Smooth muscle cell (in vitro differentiated cells): Measurements from ENCODE around the gene YWHAE. TPM values are rescaled to one million over a fixed set of nuclear protein-coding genes. Genes with fewer than 3 reads are reported as not detected.

ENCODE experiments used
- DNase-seq: peaks from one replicate; lab custom pipeline; 2025; ENCODE audit not compliant: unreplicated experiment; lab: John Stamatoyannopoulos, UW
- H2AFZ ChIP-seq: fragments of 200-600 bp; sonication (generic); 2 replicates; pipeline ENCODE4 v1.6.0; 2016; ENCODE audit warnings: antibody characterized with exemption, low read depth, mild to moderate bottlenecking
- H3F3A ChIP-seq: fragments of 200-600 bp; sonication (generic); 2 replicates; pipeline ENCODE4 v1.6.0; 2017; ENCODE audit warnings: antibody characterized with exemption, low read depth
- H3K27ac ChIP-seq: fragments of 200-600 bp; sonication (generic); 2 replicates; pipeline ENCODE4 v1.5.1; 2016; ENCODE audit warnings: low read depth, mild to moderate bottlenecking
- H3K27me3 ChIP-seq: fragments of 200-600 bp; sonication (generic); 2 replicates; pipeline ENCODE4 v1.6.1; 2016; ENCODE audit warnings: low read depth, mild to moderate bottlenecking
- H3K36me3 ChIP-seq: fragments of 200-600 bp; sonication (generic); 2 replicates; pipeline ENCODE4 v1.5.1; 2016; ENCODE audit warnings: low read depth
- H3K4me1 ChIP-seq: fragments of 200-600 bp; sonication (generic); 2 replicates; pipeline ENCODE4 v1.5.1; 2016; ENCODE audit warnings: low read depth
- H3K4me2 ChIP-seq: fragments of 200-600 bp; sonication (generic); 2 replicates; pipeline ENCODE4 v1.6.0; 2016; ENCODE audit warnings: mild to moderate bottlenecking
- H3K4me3 ChIP-seq: fragments of 200-600 bp; sonication (generic); 2 replicates; pipeline ENCODE4 v1.5.1; 2016; ENCODE audit warnings: mild to moderate bottlenecking
- H3K79me2 ChIP-seq: fragments of 200-600 bp; sonication (generic); 2 replicates; pipeline ENCODE4 v1.6.0; 2016; ENCODE audit warnings: low read depth, mild to moderate bottlenecking
- H3K9ac ChIP-seq: fragments of 200-600 bp; sonication (generic); 2 replicates; pipeline ENCODE4 v1.6.0; 2016; ENCODE audit warnings: low read depth
- H3K9me3 ChIP-seq: fragments of 200-600 bp; sonication (generic); replicated peaks from 2 replicates; pipeline ENCODE4 v1.5.1; 2016; ENCODE audit warnings: low read depth
- H4K20me1 ChIP-seq: fragments of 200-600 bp; sonication (generic); 2 replicates; pipeline ENCODE4 v1.6.0; 2016; ENCODE audit warnings: low read depth
- WGBS: methylation state at CpG from one replicate; pipeline ENCODE4 v1.1.7; 2016; ENCODE audit warnings: low lambda C conversion rate; 5-methylcytosine and 5-hydroxymethylcytosine counted together
- polyA plus RNA-seq: library from polyadenylated mRNA; unstranded; fragments of >200 nt; fragmentation: Nextera tagmentation; extraction: Ambion mirVana; gene quantifications from 2 replicates; pipeline ENCODE4 v1.2.1, GENCODE V29; 2016
- total RNA-seq: library from RNA; depleted of rRNA; stranded (reverse); fragments of >200 nt; gene quantifications from 2 replicates; pipeline ENCODE4 v1.2.3, GENCODE V29; 2014
- TF ChIP-seq, protein P1 (sequence below): fragments of 200-600 bp; sonication (generic); IDR thresholded peaks from 2 replicates; pipeline ENCODE4 v1.5.1; 2017; ENCODE audit warnings: borderline replicate concordance, mild to moderate bottlenecking, antibody characterized with exemption; ENCODE audit not compliant: insufficient read depth, poor library complexity, severe bottlenecking

Gene YWHAE
- total and polyA plus RNA-seq, 2 experiments from 2014 or later: 383 to 662 TPM

DNA sequence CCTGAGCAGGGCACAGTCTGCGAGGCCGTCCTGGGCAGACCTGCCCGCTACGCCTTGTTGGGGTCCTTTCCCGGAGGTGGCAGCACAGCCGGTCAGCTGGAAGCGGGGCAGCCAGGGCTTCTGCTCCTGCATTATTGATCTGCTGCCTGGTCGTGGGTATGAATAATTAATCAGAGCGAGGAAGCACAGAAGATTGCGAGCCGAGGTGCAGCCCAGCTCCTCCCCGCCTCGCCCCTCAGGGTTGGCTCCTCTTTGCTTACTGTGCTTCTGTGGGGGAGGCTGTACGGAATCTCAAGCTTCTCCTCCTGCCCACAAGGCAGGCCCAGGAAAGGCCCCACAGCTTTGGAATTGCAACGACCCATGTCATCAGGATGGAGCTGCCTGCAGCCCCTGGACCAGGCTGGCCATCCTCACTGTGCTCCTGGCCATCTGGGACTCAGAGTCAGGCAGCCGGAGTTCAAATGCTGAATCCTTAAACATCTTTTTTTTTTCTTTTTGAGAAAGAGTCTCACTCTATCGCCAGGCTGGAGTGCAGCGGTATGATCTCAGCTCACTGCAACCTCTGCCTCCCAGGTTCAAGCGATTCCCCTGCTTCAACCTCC lies 95.0 kb downstream of the YWHAE start:
- no peaks in the 10 kb centered on the region for H3K4me1 ChIP-seq
- no peak overlapping the region for H3K4me3 ChIP-seq
- no peaks in the 10 kb centered on the region for H4K20me1 ChIP-seq
- no peak for DNase-seq
- H3K27me3 ChIP-seq: no peaks in the 10 kb centered on the region
- H3F3A ChIP-seq: no peaks in the 10 kb centered on the region
- H3K4me2 ChIP-seq: no peak overlapping the region
- no peaks in the 10 kb centered on the region for H3K79me2 ChIP-seq
- H2AFZ ChIP-seq: no peak overlapping the region
- H3K36me3 ChIP-seq: no peaks in the 10 kb centered on the region
- H3K9ac ChIP-seq: no peak overlapping the region
- TF ChIP-seq, protein P1, sequence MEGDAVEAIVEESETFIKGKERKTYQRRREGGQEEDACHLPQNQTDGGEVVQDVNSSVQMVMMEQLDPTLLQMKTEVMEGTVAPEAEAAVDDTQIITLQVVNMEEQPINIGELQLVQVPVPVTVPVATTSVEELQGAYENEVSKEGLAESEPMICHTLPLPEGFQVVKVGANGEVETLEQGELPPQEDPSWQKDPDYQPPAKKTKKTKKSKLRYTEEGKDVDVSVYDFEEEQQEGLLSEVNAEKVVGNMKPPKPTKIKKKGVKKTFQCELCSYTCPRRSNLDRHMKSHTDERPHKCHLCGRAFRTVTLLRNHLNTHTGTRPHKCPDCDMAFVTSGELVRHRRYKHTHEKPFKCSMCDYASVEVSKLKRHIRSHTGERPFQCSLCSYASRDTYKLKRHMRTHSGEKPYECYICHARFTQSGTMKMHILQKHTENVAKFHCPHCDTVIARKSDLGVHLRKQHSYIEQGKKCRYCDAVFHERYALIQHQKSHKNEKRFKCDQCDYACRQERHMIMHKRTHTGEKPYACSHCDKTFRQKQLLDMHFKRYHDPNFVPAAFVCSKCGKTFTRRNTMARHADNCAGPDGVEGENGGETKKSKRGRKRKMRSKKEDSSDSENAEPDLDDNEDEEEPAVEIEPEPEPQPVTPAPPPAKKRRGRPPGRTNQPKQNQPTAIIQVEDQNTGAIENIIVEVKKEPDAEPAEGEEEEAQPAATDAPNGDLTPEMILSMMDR: no peak
- 89% methylated on average over 19 of the region's 19 CpGs for WGBS
- H3K9me3 ChIP-seq: no peaks in the 10 kb centered on the region
- H3K27ac ChIP-seq: no peak overlapping the region

DNA sequence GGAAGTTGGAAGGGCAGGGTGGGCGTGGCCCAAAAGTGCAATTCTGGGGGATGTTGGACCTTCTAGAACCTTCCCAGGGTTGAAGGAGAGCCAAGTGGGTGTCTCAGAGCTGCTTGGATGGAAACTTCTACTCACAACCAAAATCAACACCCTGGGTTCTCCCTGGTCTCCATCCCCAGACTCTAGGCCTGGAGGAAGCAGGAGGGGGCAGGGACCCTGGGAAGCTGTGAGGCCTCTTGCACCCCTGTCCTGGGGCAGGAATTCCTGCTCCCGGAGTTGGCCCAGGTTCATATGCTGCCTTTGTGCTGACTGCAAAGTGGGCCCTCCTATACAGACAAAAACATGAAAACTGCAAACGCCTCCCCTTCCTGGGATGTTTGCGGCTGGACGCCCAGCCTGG lies 95.5 kb downstream of the YWHAE start:
- H2AFZ ChIP-seq: no peak overlapping the region
- TF ChIP-seq, protein P1: no peak
- H3K4me1 ChIP-seq: no peaks in the 10 kb centered on the region
- H3K27me3 ChIP-seq: no peaks in the 10 kb centered on the region
- no peak overlapping the region for H3K4me3 ChIP-seq
- H4K20me1 ChIP-seq: no peaks in the 10 kb centered on the region
- H3K36me3 ChIP-seq: no peaks in the 10 kb centered on the region
- H3K27ac ChIP-seq: no peak overlapping the region
- no peaks in the 10 kb centered on the region for H3F3A ChIP-seq
- no peak overlapping the region for H3K9ac ChIP-seq
- H3K4me2 ChIP-seq: no peak overlapping the region
- H3K79me2 ChIP-seq: no peaks in the 10 kb centered on the region
- 87% methylated on average over 5 of the region's 5 CpGs for WGBS
- no peaks in the 10 kb centered on the region for H3K9me3 ChIP-seq
- DNase-seq: no peak

DNA sequence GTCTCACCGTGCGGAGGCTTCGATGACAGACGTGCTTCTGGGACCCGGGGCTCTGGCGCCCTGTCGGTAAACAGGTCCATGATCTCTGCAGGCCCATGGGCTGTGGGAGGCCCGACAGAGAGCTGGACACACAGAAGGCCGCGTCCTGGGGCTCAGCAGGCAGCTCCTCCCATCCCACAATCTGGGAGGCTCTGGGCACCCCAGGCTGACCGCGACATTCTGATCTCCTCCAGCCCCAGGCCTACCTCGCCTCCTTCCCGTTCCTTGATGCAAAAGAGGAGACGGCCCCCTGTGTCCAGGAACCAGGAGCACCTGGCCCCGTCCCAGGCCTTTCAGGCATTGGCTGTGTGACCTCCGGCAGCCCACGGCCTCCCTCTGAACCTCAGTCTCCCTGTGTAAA lies 97.3 kb downstream of the YWHAE start:
- Histone ChIP-seq H3K4me2 (no peak overlapping the region), H3K27ac (no peak overlapping the region), H3K9me3 (no peaks in the 10 kb centered on the region), H3K4me3 (no peak overlapping the region), H3K36me3 (no peaks in the 10 kb centered on the region), H3F3A (no peaks in the 10 kb centered on the region), H3K9ac (no peak overlapping the region), H3K79me2 (no peaks in the 10 kb centered on the region), H3K27me3 (peaks cover 13% of the 10 kb centered on the region), H2AFZ (no peak overlapping the region), H3K4me1 (peaks cover 4% of the 10 kb centered on the region), H4K20me1 (no peaks in the 10 kb centered on the region)
- DNase-seq: no peak
- WGBS: 88% methylated on average over 18 of the region's 18 CpGs
- TF ChIP-seq, protein P1: no peak

DNA sequence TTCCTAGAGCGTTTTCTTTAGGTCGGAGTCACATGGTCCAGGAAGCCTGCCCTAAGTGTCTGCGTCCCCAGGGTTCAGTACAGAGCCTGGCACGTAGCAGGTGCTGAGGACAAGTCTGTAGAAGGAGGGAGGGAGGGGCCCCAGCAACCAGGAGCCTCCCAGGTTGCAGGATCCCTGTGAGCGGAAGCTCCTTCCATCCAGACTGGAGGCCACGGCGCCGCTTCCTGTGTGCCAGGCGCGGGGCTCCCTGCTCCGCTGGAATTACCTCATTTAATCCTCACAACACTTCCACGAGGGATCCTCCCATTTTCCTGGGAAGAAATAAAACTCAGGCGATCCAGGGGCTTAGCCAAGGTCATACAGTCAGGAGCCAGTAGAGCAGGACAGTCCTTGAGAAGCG lies 98.5 kb downstream of the YWHAE start:
- Histone ChIP-seq H4K20me1 (no peaks in the 10 kb centered on the region), H3K9me3 (no peaks in the 10 kb centered on the region), H3K36me3 (no peaks in the 10 kb centered on the region), H3K9ac (no peak overlapping the region), H3K27me3 (peaks cover 15% of the 10 kb centered on the region), H2AFZ (no peak overlapping the region), H3K4me3 (no peak overlapping the region), H3K27ac (no peak overlapping the region), H3K4me2 (no peak overlapping the region), H3F3A (no peaks in the 10 kb centered on the region), H3K4me1 (peaks cover 4% of the 10 kb centered on the region), H3K79me2 (no peaks in the 10 kb centered on the region)
- 83% methylated on average over 14 of the region's 14 CpGs for WGBS
- TF ChIP-seq, protein P1: no peak
- DNase-seq: no peak
